GM12801 (cell line): ENCODE results near the gene PLAAT2.

Experiments used
- CTCF ChIP-seq: IDR thresholded peaks from one replicate; pipeline ENCODE4 v1.5.1; 2011; ENCODE audit warnings: control low read depth; ENCODE audit not compliant: insufficient read length; ENCODE audit errors: extremely low read depth

PLAAT2 gene

GRCh38 chr11:63535734-63536133, 27.4 kb downstream of the PLAAT2 start:
- TF ChIP-seq CTCF: no peak

- no peak for TF ChIP-seq CTCF
These were observed 28.2 kb downstream of the PLAAT2 start for GRCh38 chr11:63534895-63535461.

GRCh38 chr11:63534076-63534475, 29.1 kb downstream of the PLAAT2 start:
- no peak for TF ChIP-seq CTCF

GRCh38 chr11:63532799-63533475, 30.2 kb downstream of the PLAAT2 start:
- TF ChIP-seq CTCF: no peak

- TF ChIP-seq CTCF: no peak
These were observed 31.1 kb downstream of the PLAAT2 start for GRCh38 chr11:63532117-63532516.

- no peak for TF ChIP-seq CTCF
These were observed 33.2 kb downstream of the PLAAT2 start for GRCh38 chr11:63530021-63530420.

- TF ChIP-seq CTCF: no peak
These were observed 35.5 kb downstream of the PLAAT2 start for GRCh38 chr11:63527667-63528066.
